Stimulated activated CD8-positive, alpha-beta memory T cell treated with anti-CD3 and anti-CD28 coated beads, Interleukin-12 subunit alpha, Interleukin-12 subunit beta, amount 100 ng/mL, for 1 hour (primary cell): ENCODE results near the gene TRAIP.
"Not testable (repeated sequence)": the region's sequence is repeated elsewhere in the genome, so short reads cannot be mapped to it uniquely, and the experiment has no call there.

ENCODE experiments used
- DNase-seq: peaks from one replicate; pipeline ENCODE4 v3.0.0-alpha.2; 2020; ENCODE audit warnings: low read depth

TRAIP gene

GRCh38 chr3:49823131-49823530 is 33.2 kb downstream of the TRAIP start:
- not testable (repeated sequence) for DNase-seq

- no peak for DNase-seq
Measured at GRCh38 chr3:49813497-49814174, 42.7 kb downstream of the TRAIP start, which contains the start of gene UBA7. TSS of gene UBA7 (minus strand) at chr3:49813953. CDS start at chr3:49813787, 166 bp downstream.

DNA sequence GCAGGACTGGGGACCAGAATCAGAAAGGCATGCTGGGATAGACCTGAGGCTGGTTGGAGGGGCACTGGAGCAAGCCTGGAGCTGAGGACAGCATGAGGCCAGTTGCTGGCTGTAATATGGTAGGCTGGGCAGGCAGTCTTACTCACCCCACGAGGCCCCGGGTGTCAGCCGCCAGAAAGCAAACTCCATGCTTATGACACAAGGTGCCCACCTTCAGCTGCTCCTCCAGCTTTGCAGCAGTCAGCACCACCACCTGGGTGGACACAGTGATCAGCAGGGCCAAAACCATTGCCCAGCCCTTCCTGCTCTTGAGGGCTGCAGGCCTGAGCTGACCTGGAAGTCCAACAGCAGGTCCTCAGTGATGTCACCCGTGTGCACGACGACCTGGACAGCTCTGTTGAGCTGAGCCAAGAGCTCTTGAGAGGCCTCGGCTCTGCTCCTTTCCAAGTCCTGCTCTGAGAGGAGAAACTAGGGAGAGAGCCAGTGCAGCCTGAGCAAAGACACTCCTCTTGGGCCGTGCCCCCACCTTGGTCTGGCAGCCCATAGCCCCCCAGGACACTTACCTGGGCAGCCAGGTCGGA is 43.4 kb downstream of the TRAIP start:
- DNase-seq, result no peak

DNA sequence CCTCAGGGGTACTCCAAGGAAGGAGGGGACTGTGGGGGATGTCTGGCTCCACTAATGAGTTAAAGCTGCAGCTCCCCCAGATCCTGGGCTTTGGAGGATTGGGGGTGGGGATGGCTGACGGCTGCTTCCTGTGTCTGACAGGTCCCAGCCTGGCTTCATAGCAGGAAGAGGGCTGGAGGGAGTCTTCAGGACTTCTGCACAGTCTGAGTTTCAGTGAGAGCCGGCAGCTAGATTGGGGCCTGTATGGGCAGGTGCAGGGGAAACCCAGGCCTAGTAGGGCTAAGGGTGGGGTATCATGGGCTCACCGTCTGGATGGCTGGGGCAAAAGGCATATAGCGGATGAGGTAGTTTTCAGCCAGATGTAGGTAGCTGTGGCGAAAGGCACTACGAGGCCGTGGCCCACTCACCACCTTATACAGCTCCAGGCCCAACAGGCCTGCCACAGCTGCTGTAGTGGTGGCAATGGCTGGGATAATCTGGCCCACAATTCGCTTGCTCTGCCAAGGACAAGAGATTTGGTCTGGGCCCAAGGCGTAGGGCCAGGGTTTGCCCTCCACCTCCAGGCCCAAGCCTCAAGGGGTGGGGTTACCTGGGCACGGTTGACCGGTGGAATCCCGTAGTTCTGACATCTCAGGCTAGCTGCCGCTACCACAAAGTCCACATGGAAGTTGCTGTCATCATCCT is 48.8 kb downstream of the TRAIP start:
- DNase-seq, result no peak

DNA sequence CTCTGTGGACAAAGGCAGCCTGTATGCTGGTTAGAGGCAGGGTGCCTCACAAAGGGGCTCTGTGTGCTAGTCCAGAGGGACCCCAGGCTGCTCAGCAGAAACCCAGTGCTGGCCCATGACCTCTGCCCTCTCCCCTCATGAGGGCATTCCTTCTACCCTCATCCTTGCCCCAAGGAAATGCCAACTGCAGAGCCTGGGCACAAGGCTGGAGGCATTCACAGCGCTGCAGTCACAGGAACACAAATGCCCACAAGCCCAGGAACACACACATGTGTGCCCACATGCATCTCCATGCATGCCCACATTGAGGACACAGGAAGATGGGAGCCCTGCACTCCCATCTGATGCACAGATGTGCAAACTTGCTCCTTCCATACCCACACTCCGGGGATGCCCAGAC is 49.5 kb downstream of the TRAIP start:
- DNase-seq, result no peak

GRCh38 chr3:49805897-49806701 is 50.3 kb downstream of the TRAIP start:
- DNase-seq, result no peak

DNA sequence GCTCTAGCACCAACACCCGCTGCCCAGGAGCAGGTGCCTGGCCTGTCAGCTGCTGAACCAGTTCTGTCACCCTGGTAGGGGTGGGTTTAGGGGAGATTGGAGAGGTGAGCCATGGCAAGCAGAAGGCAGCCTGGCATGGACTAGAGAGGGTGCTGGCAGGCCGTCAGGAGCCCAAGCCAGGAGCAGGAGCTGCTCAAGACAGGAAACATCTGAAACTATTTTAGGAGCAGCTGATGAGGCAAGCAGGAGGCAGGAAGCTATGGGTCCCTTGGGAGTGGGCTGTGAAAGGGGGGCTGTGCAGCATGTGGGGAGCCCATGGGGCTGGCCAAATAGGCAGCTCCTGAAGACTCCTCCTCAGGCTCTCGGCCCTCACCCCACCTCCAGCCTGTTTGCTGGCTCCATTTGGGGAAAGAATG is 51.0 kb downstream of the TRAIP start:
- no peak for DNase-seq

GRCh38 chr3:49804141-49805041 is 52.0 kb downstream of the TRAIP start:
- DNase-seq, result no peak

DNA sequence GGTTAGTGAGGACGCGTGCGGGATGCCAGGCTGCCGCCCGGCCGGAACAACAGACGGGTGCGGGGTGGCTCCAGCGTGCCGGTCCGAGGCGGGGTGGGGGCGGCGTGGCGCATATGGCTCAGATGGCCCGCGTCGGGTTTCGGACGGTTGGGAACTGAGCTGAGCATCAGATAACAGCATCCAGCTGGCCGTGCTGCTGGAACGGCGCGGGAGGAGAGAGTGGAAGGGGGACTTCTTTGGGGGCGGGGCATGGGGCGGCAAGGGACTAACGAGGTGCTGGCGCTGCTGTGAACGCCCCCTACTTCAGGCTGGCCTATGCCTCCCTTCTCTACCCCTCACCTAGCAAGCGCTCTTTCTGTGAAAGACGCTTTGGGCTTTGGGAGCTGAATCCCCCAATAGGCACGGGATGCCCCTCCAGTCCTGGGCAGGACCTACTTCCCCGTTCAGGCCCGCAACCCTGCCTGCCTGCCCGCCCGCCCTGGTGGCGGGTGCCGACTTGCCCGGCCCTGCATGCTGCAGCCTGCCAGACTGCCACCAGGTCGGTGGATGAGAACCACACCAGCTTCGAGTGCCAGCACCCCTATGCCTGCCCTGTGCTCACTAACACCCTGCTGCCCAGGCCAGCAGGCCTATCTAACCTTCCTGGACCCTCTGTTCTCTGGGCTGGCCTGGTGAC is 52.8 kb downstream of the TRAIP start:
- DNase-seq, result no peak

- peak; percentile 78 for DNase-seq
Measured at GRCh38 chr3:49802719-49803464, 53.5 kb downstream of the TRAIP start, which contains the start of gene INKA1. TSS of gene INKA1 (plus strand) at chr3:49803261. CDS start at chr3:49803393, 132 bp downstream.

DNA sequence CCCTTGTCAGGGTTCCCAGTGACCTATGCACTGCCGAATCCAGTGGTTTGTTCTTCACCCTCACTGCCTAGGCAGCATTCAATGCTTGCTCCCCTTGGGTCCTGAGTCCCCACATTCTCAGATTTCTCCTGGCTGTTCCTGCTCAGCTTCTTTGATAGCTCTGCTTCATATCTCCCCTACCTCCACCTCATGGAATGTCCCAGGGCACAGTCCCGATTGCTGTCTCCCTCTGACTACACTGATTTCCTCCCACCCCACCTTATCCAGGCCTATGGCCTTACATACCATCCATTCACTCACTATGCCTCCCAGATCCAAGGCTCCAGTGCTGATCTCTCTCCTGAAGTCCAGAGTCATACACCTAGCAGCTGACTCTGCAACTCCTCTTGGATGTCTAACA is 55.2 kb downstream of the TRAIP start:
- no peak for DNase-seq

DNA sequence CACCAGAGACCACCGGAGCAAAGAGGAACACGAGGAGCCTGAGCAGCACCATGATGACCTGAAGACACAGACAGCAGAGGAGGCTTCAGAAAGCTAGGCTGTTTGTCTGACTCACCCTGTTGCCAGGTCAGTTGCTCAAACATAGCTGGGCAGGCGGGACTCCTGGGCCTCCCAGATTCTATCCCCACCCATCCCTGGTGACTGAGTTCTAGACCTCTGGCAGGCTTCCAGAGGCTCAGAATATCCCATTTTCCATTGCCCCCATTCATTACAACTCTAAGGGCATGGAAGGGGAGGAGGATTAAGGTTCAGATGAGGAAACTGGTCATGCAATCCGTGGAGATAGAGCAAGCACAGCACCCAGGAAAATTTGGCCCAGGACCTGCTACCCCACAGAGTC is 56.6 kb downstream of the TRAIP start, which contains the start of gene CDHR4:
CDHR4 (minus strand) TSS at position 113 of the 400 bp plus-strand sequence; CDS start at position 52, 61 bp downstream.
- DNase-seq, result no peak

DNA sequence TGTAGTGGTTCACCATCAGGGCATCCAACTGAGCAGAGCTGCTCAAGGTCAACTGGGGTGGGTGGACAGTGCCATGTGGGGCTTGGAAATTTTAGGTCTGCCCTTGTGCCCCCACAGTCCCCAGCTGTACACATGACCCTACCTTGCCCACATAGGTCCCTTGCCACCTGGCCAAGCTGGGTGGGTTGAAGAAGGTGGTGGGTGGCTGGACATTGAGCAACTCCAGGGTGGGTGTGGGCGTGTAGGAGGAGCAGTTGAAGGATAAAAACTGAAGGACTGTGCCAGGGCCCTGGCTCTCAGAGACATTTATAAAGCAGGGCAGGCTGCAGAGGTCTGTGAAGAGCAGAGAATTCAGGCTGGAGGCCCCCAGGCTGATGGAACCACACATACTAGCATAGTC is 57.3 kb downstream of the TRAIP start:
- no peak for DNase-seq

GRCh38 chr3:49794926-49795905 is 61.1 kb downstream of the TRAIP start:
- no peak for DNase-seq

GRCh38 chr3:49794431-49794830 is 61.9 kb downstream of the TRAIP start:
- DNase-seq, result no peak

GRCh38 chr3:49793486-49794085 is 62.8 kb downstream of the TRAIP start:
- DNase-seq, result no peak

DNA sequence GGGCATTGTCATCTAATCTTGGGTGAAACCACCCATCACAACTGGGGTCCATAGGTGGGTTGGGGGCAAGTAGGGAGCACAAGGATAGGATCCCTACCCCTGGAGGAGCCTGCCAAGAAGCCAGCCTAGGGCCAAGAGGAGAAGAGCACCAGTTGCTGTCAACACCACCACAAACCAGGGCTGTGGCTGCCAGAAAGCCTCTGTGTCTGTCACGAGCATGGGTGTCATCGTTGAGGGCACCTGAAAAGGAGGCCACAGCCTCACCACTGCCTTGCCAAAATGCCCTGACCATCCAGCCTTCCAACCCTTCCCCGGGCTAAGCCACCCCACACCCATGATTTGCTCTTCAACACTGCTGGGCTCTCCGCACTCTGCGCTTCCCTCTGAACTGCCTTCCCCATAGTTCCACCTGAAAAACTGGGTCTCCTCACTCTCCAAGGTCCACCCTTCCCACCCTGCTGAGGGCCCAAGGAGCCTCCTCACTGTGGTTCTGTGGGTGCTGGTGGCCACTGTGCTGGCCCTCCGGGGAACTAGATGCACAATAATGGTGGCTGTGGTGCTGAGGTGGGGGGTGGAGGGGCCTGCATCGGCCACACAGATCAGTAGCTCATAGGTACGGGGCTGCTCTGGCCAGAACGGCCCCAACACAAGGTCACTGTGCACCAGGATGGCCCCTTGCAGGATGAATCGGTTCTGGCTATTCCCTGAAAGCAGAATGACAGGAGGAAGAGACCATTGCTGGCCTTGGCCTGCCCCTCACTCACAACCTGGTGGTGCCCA is 63.8 kb downstream of the TRAIP start:
- no peak for DNase-seq
